ENCODE measurements around the gene APCDD1L. TPM values are rescaled to one million over a fixed set of nuclear protein-coding genes. Genes with fewer than 3 reads are reported as not detected.
A peak's percentile ranks its signal among the peaks of the same experiment; 100 is the strongest.

APCDD1L gene
- total and polyA plus RNA-seq, 2 of the 8 experiments (the other 6 are each of a cell fraction or from before 2014, with no cell fraction given), result 0.83 to 3.1 TPM

DNA sequence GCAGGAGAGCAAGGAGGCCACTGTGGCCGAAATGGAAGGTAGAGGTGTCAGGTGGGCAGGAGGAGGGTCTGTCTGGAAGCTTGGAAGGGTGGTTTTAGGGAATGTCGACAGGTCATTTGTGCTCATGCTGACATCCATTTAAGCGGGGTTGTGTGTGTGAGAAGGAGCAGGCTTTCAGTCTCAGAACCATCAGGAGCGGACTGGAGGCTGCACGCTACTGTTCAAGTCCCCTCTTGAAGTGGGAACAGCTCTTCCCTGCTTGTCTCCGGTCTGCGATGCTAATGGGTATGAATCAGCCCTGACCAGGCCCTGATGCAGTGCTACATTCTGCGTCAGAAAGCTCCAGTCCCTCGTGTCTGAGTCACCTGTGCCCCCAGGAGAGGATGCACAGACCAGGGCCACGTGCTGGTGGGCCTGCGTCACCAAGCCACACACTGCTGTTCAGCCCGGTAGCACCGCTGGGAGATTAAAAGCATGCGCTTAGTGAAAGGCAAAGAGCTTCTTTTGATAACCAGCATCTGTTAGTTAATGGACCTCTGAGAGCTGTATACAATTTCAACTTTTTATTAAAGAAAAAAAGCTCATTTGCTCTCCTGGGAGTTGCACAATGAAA is 58.0 kb downstream of the APCDD1L start:
- H3K4ac ChIP-seq (replicated peaks; ENCODE audit: insufficient read length, low read depth, low read length), result no peak overlapping the region
- FAIRE-seq, result no peak
- no peak overlapping the region for H3K14ac ChIP-seq (ENCODE audit: insufficient read length)
- H2BK20ac ChIP-seq (ENCODE audit: low read length), result no peak overlapping the region
- H3K79me1 ChIP-seq (ENCODE audit: low read depth, low read length), result no peaks in the 10 kb centered on the region
- H4K5ac ChIP-seq (ENCODE audit: insufficient read length, low read depth, low read length), result no peak overlapping the region
- H2BK12ac ChIP-seq (ENCODE audit: low read depth, low read length), result peak overlapping the region; percentile 71; the same call in 1 of the 2 replicates
- H2AK5ac ChIP-seq (ENCODE audit: low read depth, low read length), result no peak overlapping the region
- peak overlapping the region; percentile 53; the same call in 1 of the 2 replicates for H4K8ac ChIP-seq (ENCODE audit: extremely low read depth, insufficient read depth, low read length)
- H2BK15ac ChIP-seq (ENCODE audit: low read length), result no peak overlapping the region
- WGBS, 2 experiments (ENCODE audit: extremely low coverage in 1 of 2, insufficient coverage in 1 of 2, insufficient read length in 1 of 2, insufficient replicate concordance in 2 of 2, low coverage in 1 of 2, low lambda C conversion rate in 2 of 2, missing lambda C conversion rate in 1 of 2), result 90% methylated on average over 14 of the region's 14 CpGs; no CpG with 5 or more reads in 1 of the 2 experiments
- peak overlapping the region; percentile 68 for H2BK5ac ChIP-seq (ENCODE audit: low read depth, low read length)
- H3K4me1 ChIP-seq (replicated peaks in 1 of 4; ENCODE audit: control insufficient read depth in 3 of 4, insufficient read depth in 4 of 4, low read length in 3 of 4), result peaks cover 3 to 11% (median 7%) of the 10 kb centered on the region in 4 experiments
- no peaks in the 10 kb centered on the region for H3K79me2 ChIP-seq (ENCODE audit: control insufficient read depth in 1 of 2, insufficient read depth in 2 of 2, low read length in 2 of 2)
- no peak overlapping the region; the same call in 1 of the 2 replicates for H3K18ac ChIP-seq (ENCODE audit: extremely low read depth, low read length)
- no peaks in the 10 kb centered on the region for H4K20me1 ChIP-seq (replicated peaks in 1 of 2; ENCODE audit: control insufficient read depth in 1 of 2, insufficient read depth in 2 of 2, low read length in 2 of 2)
- H3K23ac ChIP-seq (ENCODE audit: insufficient read length), result no peak overlapping the region
- no peak overlapping the region for H4K91ac ChIP-seq (replicated peaks; ENCODE audit: insufficient read length, low read length)
- H3K27me3 ChIP-seq (replicated peaks in 1 of 4; ENCODE audit: control insufficient read depth in 3 of 4, extremely low read depth in 1 of 4, insufficient read depth in 3 of 4, low read length in 3 of 4), result no peaks in the 10 kb centered on the region
- H3K27ac ChIP-seq (ENCODE audit: low read depth, low read length), result no peak overlapping the region
- H2BK120ac ChIP-seq (replicated peaks; ENCODE audit: low read depth, low read length), result no peak overlapping the region
- ChIA-PET POLR2A (ENCODE audit: partially characterized antibody) (no interaction called here), CTCF (ENCODE audit: partially characterized antibody) (interaction anchor here (1.0 to 2.7 kb wide), 2 partner anchors 10 to 108 kb away, joined by 4 to 15 read pairs; no protein-coding TSS in a partner anchor)
- no peak overlapping the region for H3K4me3 ChIP-seq (ENCODE audit: extremely low read depth in 1 of 4, insufficient read depth in 2 of 4, low read depth in 3 of 4, low read length in 4 of 4)
- no peak for DNase-seq (ENCODE audit: low read depth in 1 of 2, low spot score in 2 of 2)
- no peak overlapping the region for H3K9ac ChIP-seq (replicated peaks in 1 of 4; ENCODE audit: extremely low read depth in 1 of 4, low read depth in 3 of 4, low read length in 3 of 4)
- no peak overlapping the region for H3K56ac ChIP-seq (replicated peaks; ENCODE audit: insufficient read length, low read depth, low read length)
- no peaks in the 10 kb centered on the region for H3K23me2 ChIP-seq (ENCODE audit: low read depth, low read length)
- H3K9me3 ChIP-seq (ENCODE audit: insufficient read depth in 2 of 2, low read depth in 1 of 2, low read length in 1 of 2), result no peaks in the 10 kb centered on the region
- no peaks in the 10 kb centered on the region for H3K36me3 ChIP-seq (ENCODE audit: control insufficient read depth in 2 of 4, insufficient read depth in 4 of 4, low read length in 3 of 4)
- no peak overlapping the region for H2AFZ ChIP-seq (ENCODE audit: low read length)
- H3K4me2 ChIP-seq (ENCODE audit: insufficient read depth in 1 of 2, low read depth in 2 of 2, low read length in 2 of 2), result no peak overlapping the region
- TF ChIP-seq NANOG (IDR thresholded peaks at IDR 0.05; ENCODE audit: insufficient read depth, low read depth, low read length, poor library complexity, severe bottlenecking) (no peak), JUND (IDR thresholded peaks at IDR 0.05; ENCODE audit: low read length) (no peak), MAFK (IDR thresholded peaks at IDR 0.05; ENCODE audit: low read depth, low read length) (no peak), GABPA (IDR thresholded peaks at IDR 0.05; ENCODE audit: borderline replicate concordance, insufficient read depth, low read length) (no peak), SUZ12 (IDR thresholded peaks at IDR 0.05; ENCODE audit: low read length) (no peak), CHD1 (IDR thresholded peaks at IDR 0.05; ENCODE audit: low read depth, low read length) (no peak), SIX5 (IDR thresholded peaks at IDR 0.05; ENCODE audit: low read depth, low read length) (no peak), SRF (IDR thresholded peaks at IDR 0.05; ENCODE audit: low read depth, low read length) (no peak), ASH2L (IDR thresholded peaks at IDR 0.05; ENCODE audit: low read length) (no peak), SP4 (IDR thresholded peaks at IDR 0.05; ENCODE audit: low read length) (no peak), POU5F1 (IDR thresholded peaks at IDR 0.05; ENCODE audit: low read depth, low read length) (no peak)
